HG03378 (cell line): Measurements from ENCODE around the gene MBP.

Experiments
- ATAC-seq: cut with Tn5 transposase; IDR thresholded peaks from one replicate; pipeline ENCODE4 v1.9.1; 2021; ENCODE audit warnings: mild to moderate bottlenecking, moderate library complexity; ENCODE audit not compliant: unreplicated experiment

MBP gene

DNA sequence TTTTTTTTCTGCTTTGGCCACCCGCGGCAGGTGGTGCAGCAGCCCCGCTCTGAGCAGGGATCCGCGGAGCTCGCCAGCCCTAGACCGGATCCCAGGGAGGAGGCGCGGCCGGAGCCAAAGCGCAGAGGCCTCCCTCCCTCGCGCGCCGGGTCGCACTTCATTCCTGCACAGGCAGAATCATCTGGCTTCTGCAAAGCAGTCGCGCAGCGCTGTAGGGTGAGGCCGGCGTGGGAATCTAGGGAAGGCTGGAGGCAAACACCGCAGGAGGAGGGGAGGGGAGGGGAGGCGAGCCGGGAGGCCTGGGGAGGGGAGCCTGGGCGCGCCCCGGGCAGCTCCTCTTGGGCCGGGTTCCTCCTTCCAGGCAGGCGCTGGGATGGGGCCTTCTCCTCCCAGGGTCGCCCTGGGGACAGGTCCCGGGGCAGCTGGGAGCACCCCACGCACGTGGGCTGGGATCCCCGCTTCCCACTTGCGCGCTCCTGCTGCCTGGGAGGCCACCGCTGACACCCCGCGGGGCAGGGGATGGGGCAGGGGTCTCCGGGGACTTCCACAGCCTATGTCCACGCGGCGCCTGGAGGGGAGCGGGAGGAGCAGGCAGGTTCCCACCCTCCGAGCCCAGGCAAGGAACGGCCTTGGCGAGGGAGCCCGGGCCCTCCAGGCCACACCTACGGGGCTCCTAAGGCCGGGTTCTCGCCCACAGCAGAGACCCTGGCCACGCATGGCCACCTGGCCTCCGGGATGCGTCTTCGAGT, 45.0 kb downstream of the MBP start:
- no peak for ATAC-seq

DNA sequence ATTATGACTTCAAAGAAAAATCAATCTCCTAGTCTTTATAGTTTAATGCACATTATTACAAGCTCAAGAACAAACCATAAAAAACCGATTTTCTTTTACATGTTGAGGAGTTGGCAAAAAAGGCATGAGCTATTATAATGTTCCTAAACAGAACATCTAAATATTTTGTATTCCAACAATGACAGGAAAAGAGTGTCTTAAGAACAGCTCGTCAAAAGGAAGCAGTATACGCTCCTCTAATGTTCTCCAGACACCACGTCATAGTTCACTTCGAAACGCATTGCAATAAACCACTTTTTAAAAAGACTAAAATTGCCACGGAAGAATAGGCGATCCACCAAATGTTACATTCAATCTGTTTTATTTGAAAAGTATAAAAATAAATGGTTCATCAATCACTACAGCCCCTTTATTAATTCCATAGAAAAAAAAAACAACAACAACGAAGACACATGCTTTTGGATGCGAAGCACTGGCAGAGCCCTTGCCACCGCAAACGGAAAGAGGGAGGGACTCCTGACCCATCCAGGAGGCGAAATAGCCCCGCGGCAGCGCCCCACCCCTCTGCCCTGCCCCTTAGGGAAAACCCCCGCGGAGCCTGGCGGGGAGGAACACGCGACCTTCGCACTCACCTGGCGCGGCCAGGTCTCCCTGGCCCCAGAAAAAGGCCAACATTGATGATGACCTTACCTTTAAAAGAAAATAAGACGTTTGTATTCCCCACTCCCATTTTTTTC, 45.8 kb downstream of the MBP start:
- no peak for ATAC-seq

GRCh38 chr18:77086034-77086433, 46.5 kb downstream of the MBP start:
- ATAC-seq = no peak

DNA sequence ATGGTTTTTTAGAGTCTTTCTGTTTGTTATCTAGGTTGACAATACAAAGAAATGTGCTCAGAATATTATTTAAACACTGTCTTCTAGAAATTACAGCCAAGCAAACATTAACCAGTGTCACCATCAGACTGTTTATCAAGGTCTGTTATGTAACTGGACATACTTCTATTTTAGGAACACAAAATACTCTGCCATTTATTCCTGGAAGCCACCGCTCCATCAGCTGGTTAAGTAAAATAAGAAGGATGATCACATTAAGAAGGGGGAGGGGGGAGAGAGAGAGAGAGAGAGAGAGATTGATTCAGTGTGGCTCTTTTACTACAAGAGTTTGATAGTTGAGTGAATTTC, 47.9 kb downstream of the MBP start:
- ATAC-seq = no peak

DNA sequence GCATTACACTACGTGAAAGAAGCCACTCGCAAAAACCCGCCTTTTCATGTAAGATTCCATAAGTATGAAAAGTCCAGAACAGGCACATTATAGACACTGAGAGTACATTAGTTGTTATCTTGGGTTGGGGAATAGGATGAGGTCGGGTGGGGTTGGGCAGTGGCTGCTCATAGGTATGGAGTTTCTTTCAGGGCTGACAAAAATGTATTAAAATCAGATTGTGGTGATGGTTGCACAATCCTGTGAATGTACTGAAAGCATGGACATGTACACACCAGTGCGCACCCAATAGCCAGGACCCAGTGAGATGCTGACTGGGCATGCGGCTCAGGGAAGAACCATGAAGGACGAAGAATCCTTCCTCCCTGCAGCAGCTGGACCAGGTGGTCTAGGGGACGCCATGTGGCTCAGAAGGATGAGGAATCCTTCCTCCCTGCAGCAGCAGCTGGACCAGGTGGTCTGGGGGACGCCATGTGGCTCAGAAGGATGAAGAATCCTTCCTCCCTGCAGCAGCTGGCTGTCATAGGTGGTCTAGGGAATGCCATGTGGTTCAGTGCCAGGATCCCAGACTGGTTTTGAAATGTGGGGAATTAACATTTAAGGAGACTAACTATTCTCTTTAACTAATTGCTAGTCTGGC, 50.1 kb downstream of the MBP start:
- ATAC-seq = no peak

GRCh38 chr18:77081390-77081778, 51.2 kb downstream of the MBP start:
- ATAC-seq = no peak

DNA sequence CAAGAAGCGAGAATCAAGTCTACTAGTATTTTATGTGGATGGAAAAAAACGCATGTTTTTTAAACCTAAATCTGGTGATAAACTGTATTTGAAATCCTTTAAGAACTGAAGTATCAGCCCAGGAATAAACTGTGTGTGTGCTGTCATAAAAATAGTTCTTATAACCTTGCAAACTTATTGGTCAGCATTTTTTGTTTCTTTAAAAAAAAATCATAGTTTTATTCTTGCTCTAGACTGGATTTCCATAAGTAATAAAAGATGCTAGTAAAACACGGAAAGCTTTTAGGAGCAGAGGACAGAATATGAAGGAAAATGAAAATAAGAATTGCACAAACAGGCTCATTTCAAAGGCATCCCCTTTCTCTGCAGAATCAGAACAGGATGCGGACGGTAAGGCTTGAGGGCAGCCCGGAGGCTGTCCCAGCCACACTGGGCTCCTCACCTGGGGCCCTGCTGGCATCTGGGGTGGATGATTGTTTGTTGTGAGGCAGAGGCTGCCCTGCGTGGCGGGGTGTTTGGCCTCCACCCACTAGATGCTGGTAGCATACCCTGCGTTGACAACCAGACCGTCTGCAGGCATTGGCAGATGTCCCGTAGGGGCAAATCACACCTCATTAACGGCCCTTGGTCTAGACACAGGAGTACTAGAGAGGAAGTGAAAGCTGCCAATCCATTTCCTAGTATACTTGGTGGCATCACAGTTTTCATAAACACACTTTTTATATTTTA, 52.5 kb downstream of the MBP start:
- peak; percentile 95 for ATAC-seq

- ATAC-seq = no peak
Measured at GRCh38 chr18:77079088-77079487, 53.5 kb downstream of the MBP start.

DNA sequence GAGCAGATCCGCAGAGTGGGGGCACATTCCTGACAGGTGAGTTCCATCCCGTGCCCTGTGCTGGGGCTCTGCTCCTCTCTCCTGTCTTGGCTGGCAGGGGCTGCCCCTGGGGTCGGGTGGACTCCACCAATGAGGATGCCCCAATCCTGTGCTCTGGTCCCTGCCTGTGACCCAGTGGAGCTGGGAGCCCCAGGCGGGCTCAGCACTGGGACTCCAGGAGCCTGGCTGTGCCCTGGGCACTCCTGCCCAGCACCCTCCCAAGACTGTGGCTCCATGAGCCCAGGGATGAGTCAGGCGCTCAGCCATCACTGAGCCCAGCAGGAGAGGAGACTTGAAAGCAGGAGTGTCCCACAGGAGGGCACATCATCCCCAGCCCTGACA, 53.9 kb downstream of the MBP start:
- no peak for ATAC-seq

GRCh38 chr18:77077941-77078689, 54.5 kb downstream of the MBP start:
- no peak for ATAC-seq

- no peak for ATAC-seq
Measured at GRCh38 chr18:77077401-77077800, 55.2 kb downstream of the MBP start.

DNA sequence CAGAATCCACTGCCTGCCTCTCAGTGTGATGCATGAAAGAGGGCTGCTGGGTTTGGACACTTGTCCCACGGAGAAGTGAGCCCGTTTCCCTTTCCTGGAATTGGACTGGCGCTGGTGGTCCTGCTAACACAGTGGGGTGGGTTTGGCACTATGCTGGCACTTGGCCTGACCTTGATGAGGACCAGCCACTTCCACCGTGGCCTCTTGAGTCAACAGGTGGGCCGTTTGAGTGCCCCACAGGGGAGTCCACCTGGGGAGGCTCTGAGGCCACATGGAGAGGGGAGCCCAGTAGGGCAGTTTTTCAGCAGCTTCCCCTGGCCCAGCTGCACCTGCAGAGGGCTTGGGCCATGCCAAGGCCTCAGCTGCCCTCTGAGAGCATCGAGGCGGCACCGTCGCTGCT, 56.5 kb downstream of the MBP start:
- no peak for ATAC-seq

DNA sequence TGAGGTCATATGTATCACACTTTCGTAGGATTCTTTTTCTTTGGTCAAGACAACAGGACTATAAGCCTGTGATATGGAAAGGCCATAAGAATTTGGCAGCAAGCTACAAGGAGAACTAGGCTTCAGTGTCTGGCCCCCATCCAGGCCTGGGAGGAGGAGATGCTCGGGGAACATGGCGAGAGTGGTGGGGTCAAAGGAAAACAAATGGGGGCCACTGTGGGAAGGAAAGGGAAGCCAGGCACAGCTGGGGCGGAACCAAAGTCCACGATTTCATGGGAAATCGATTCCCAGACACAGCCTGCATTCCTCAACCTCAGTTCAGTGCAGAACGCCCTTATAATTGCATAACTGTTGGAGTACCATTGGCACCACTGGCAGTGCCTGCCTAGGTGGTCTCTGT, 58.2 kb downstream of the MBP start:
- ATAC-seq = no peak

DNA sequence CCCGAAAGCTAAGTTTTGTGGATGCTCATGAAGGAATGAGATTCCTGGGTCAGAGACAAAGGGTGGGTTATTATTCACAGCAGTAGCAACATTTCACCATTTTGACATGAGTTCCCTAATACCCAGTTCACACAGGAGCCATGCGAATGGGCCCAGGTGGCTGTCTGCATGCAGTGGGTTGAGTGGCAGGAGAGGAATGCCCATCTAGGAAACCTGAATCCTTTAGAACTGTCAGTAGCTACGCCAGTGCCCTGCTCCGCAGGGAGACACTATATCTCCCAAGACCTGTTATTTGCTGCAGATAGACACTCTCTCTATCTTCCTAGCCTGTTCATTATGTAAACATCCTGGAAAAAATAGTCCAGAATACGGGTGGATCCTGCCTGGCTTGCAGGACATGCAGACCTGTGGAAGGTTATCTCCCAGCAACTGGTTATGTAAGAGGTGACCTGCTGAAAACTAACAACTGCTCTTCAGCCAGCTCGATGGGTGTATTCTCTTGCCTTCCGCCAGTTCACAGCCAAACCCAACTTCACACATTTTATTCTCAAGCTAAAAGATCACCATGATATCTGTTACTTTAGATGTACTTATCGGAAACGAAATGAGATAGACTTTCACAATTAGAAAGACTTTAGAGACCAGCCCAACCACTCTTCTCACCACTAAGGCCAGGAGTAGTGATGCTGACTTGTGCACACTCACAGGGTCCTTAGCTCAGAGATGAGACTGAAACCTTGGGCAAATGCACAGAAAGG, 59.1 kb downstream of the MBP start:
- no peak for ATAC-seq

DNA sequence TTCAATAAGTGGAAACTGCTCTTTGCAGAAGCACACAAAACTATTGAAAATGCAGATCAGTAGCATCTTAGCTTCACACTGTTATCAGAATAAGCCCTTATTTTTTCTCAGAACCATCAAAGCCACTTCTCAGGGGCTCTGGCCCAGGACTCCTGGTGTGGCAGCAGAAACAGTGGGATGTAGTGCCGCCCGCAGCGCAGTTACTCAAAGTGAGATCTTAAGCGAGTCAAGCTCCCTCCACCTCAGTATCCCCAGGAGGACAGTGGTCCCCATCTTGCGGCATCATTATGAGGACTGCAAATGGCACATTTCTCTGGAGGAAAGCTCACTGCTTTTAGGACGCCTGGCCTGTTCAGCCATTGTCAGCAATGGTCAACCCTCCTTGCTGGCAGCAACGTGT, 60.0 kb downstream of the MBP start:
- no peak for ATAC-seq

DNA sequence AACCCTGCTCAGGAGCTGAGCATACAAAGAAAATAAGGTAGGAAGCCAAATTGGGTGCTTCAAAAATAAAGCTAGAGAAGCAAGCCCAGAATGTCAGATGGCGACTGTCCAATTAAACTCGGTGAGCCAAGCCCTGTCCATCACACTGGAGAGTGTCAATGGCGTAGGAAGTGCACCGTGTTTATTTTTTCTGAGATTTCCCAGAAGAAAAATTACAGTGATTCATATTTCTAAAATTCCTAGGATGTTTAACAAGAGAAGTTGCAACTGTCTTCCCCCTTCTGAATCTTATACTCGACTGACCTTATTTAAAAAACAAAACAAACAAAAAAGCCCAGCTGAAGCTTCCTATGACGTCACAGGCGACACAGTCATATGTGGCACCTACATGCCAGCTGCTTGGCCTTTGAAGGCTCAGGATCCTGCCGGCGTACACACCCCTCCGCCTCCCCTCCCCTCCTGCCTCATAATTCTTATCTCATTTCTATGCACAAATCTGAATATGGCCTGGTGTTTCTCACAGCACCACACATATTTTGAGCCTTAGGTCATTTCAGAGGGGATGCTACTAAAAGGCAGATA, 60.8 kb downstream of the MBP start:
- no peak for ATAC-seq

DNA sequence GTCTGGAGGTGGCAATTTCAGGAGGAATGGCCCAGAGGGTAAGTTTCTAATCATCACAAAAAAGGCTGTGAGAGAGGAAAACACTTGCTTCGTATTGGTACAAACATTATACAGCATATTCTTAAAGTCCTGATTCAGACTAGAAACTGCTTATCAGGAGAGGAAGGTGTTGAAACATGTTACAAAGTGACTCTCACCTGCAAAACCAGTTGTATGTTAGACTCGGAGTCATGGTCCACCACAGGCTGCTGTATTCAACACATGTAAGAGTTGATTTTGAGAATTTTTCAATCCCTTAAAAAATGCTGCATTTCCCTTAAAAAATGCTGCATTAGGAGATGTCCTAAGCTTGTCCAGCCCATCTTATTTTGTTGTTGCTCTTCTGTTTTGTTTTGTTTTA, 61.5 kb downstream of the MBP start:
- ATAC-seq = no peak

DNA sequence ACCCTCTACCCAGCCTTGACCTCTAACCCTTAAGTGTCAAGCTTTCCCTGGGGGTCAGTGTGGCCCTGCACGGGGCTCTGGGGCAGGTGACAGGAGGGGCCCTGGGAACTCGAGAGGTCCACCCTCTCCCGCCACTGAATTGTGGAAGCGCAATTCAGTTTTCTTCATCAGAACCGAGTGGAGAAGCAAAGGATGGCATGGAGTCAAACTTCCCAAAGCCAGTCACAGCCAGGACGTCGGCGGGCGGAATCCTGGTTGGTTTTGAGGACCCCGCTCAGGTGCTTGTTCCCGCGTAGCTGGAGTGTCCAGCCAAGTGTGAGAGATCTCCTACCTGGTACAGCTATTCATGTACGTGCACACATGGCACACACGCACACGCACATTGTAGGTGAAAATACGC, 62.0 kb downstream of the MBP start:
- no peak for ATAC-seq

DNA sequence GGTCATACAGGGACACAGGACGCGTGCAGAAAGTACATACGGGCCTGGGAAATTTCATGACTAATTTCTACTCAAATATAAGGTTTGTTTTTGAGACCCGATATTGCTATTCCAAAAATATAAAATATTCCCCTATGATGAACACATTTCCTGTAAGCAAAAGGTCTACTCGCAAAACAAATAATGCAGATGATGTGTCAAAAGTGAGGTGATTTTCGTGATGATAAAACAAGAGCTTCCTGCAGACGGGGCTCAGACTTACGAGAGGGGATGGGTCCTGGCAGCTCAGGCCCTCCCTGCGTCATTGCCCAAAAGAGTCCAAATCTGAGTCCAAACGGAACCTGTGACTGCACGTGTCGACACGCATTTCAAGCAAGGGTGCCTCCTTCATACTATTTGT, 62.7 kb downstream of the MBP start:
- no peak for ATAC-seq

DNA sequence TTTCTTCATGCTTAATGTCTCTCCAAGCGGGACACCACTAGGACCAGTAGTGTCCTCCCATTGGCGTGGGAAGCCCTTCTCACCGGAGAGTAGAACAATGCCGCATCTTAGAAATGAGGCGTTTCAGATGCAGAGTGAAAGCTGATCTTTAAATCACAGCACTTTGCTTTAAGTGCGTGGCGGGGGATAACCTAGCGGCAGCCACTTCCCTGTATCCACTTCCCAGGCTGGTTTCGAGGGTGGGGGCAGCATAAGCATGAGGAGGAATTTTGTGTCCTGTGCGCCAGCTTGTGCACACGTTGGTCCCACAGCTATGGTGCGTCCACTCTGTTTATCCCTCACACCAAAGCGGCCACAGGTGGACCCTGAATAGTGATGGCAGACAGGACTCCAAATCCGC, 63.1 kb downstream of the MBP start:
- no peak for ATAC-seq
